H1 (cell line): Measurements from ENCODE around the gene HYAL1.

Source experiments
- BACH1 ChIP-seq: IDR thresholded peaks from 2 replicates; pipeline ENCODE4 v1.6.1; 2012; ENCODE audit warnings: low read length, improper control_type of control experiment
- BRCA1 ChIP-seq: IDR thresholded peaks from 2 replicates; pipeline ENCODE4 v1.6.1; 2012; ENCODE audit warnings: low read depth, low read length, improper control_type of control experiment
- CBX5 ChIP-seq: fragments of 300-800, 300-1000 bp; sonication (generic); IDR thresholded peaks from 2 replicates; pipeline ENCODE4 v1.7.1; 2016; ENCODE audit warnings: antibody characterized with exemption, low read length, low read depth
- CTCF ChIP-seq, 3 experiments: IDR thresholded peaks; 1 replicate in 2 of 3; 2 replicates in 1 of 3; pipeline versions ENCODE4 v1.5.1 to v1.6.1; 2011; ENCODE audit warnings: low read length in 3 of 3, mild to moderate bottlenecking in 3 of 3, inconsistent platforms in 2 of 3, low read depth in 1 of 3, moderate library complexity in 1 of 3; ENCODE audit not compliant: insufficient read depth in 1 of 3; ENCODE audit errors: control extremely low read depth in 1 of 3
- EZH2 ChIP-seq: fragments of 200-600 bp; sonication (generic); IDR thresholded peaks from 2 replicates; pipeline ENCODE4 v1.7.1; 2012; ENCODE audit warnings: low read depth, mild to moderate bottlenecking, moderate library complexity, low read length, inconsistent platforms; ENCODE audit not compliant: severe bottlenecking
- GABPA ChIP-seq: IDR thresholded peaks from 2 replicates; pipeline ENCODE4 v1.6.1; 2011; ENCODE audit warnings: mild to moderate bottlenecking, low read length, moderate library complexity, borderline replicate concordance; ENCODE audit not compliant: insufficient read depth
- POLR2A ChIP-seq, 2 experiments: IDR thresholded peaks; 1 replicate in 1 of 2; 2 replicates in 1 of 2; pipeline ENCODE4 v1.6.1; 2011; ENCODE audit warnings: low read depth in 2 of 2, low read length in 2 of 2, mild to moderate bottlenecking in 2 of 2; ENCODE audit errors: control extremely low read depth in 1 of 2
- POLR2AphosphoS5 ChIP-seq: IDR thresholded peaks from 2 replicates; pipeline ENCODE4 v1.6.1; 2011; ENCODE audit warnings: low read depth, low read length
- SP1 ChIP-seq: IDR thresholded peaks from 2 replicates; pipeline ENCODE4 v1.6.1; 2011; ENCODE audit warnings: low read depth, low read length
- SP2 ChIP-seq: IDR thresholded peaks from 2 replicates; pipeline ENCODE4 v1.6.1; 2012; ENCODE audit warnings: mild to moderate bottlenecking, low read length, inconsistent platforms
- TBP ChIP-seq: IDR thresholded peaks from 2 replicates; pipeline ENCODE4 v1.6.1; 2011; ENCODE audit warnings: low read depth, low read length, improper control_type of control experiment
- TCF12 ChIP-seq: IDR thresholded peaks from 2 replicates; pipeline ENCODE4 v1.6.1; 2011; ENCODE audit warnings: low read depth, mild to moderate bottlenecking, low read length

- TF ChIP-seq SP1 (no peak), BRCA1 (no peak), CTCF (IDR thresholded peaks at IDR 0.05; ENCODE audit: control extremely low read depth in 1 of 3, insufficient read depth in 1 of 3, low read depth in 1 of 3, low read length in 3 of 3) (no peak), POLR2AphosphoS5 (no peak), CBX5 (no peak), BACH1 (no peak), TBP (no peak), EZH2 (no peak), GABPA (no peak), TCF12 (no peak), POLR2A (IDR thresholded peaks at IDR 0.05; ENCODE audit: control extremely low read depth in 1 of 2, low read depth in 2 of 2, low read length in 2 of 2) (no peak), SP2 (no peak)
Measured at GRCh38 chr3:50299929-50300680, 3.3 kb downstream of the HYAL1 start.
